ENCODE measurements around the gene RNF157. TPM values are rescaled to one million over a fixed set of nuclear protein-coding genes. Genes with fewer than 3 reads are reported as not detected.

RNF157 gene
- total RNA-seq, 4 donors from 2014 or later: 0.85 to 3.4 (median 1.3) TPM

GRCh38 chr17:76278952-76279741 lies 38.9 kb upstream of the RNF157 start:
- H3K27me3 ChIP-seq: no peaks in the 10 kb centered on the region
- DNase-seq (ENCODE audit: low spot score in 2 of 2): peak; percentile 91 to 93
- peaks cover 26% of the 10 kb centered on the region for H3K4me1 ChIP-seq
- H3K9me3 ChIP-seq: no peaks in the 10 kb centered on the region
- 77% methylated on average over 20 of the region's 28 CpGs for WGBS
- peak; percentile 93 to 97 for TF ChIP-seq CTCF (IDR thresholded peaks at IDR 0.05)
- no peak for TF ChIP-seq POLR2AphosphoS5 (IDR thresholded peaks at IDR 0.05)
- no peak overlapping the region for H3K4me3 ChIP-seq
- no peaks in the 10 kb centered on the region for H3K36me3 ChIP-seq
- no peak overlapping the region for H3K27ac ChIP-seq

- H3K9me3 ChIP-seq: no peaks in the 10 kb centered on the region
- H3K27ac ChIP-seq: no peak overlapping the region
- 83% methylated on average over 15 of the region's 19 CpGs for WGBS
- H3K27me3 ChIP-seq: no peaks in the 10 kb centered on the region
- no peak overlapping the region for H3K4me3 ChIP-seq
- TF ChIP-seq CTCF (IDR thresholded peaks at IDR 0.05): no peak
- no peak for TF ChIP-seq POLR2AphosphoS5 (IDR thresholded peaks at IDR 0.05)
- no peak for TF ChIP-seq POLR2A (IDR thresholded peaks at IDR 0.05)
- TF ChIP-seq EP300 (IDR thresholded peaks at IDR 0.05): no peak
- peaks cover 34% of the 10 kb centered on the region for H3K4me1 ChIP-seq
- no peaks in the 10 kb centered on the region for H3K36me3 ChIP-seq
- no peak for DNase-seq (ENCODE audit: low spot score in 2 of 2)
Measured at GRCh38 chr17:76278268-76278908, 38.1 kb upstream of the RNF157 start.

GRCh38 chr17:76277300-76278267 lies 37.3 kb upstream of the RNF157 start:
- no peak for DNase-seq (ENCODE audit: low spot score in 2 of 2)
- no peaks in the 10 kb centered on the region for H3K9me3 ChIP-seq
- TF ChIP-seq POLR2A (IDR thresholded peaks at IDR 0.05): no peak
- no peak for TF ChIP-seq POLR2AphosphoS5 (IDR thresholded peaks at IDR 0.05)
- TF ChIP-seq EP300 (IDR thresholded peaks at IDR 0.05): no peak
- no peak for TF ChIP-seq CTCF (IDR thresholded peaks at IDR 0.05)
- no peaks in the 10 kb centered on the region for H3K27me3 ChIP-seq
- H3K4me3 ChIP-seq: no peak overlapping the region
- no peak overlapping the region for H3K27ac ChIP-seq
- peaks cover 42% of the 10 kb centered on the region for H3K4me1 ChIP-seq
- WGBS: 75% methylated on average over 19 of the region's 31 CpGs
- no peaks in the 10 kb centered on the region for H3K36me3 ChIP-seq

GRCh38 chr17:76276461-76277299 lies 36.4 kb upstream of the RNF157 start:
- no peak for DNase-seq (ENCODE audit: low spot score in 2 of 2)
- Histone ChIP-seq H3K4me3 (no peak overlapping the region), H3K4me1 (peaks cover 51% of the 10 kb centered on the region), H3K27me3 (no peaks in the 10 kb centered on the region), H3K27ac (no peak overlapping the region), H3K36me3 (no peaks in the 10 kb centered on the region), H3K9me3 (no peaks in the 10 kb centered on the region)
- 88% methylated on average over 15 of the region's 19 CpGs for WGBS
- no peak for TF ChIP-seq POLR2A (IDR thresholded peaks at IDR 0.05)
- no peak for TF ChIP-seq POLR2AphosphoS5 (IDR thresholded peaks at IDR 0.05)
- TF ChIP-seq CTCF (IDR thresholded peaks at IDR 0.05): no peak
- TF ChIP-seq EP300 (IDR thresholded peaks at IDR 0.05): no peak
